Activated CD4-positive, alpha-beta T cell treated with anti-CD3 and anti-CD28 coated beads, Interleukin-2, Interleukin-6, amounts not matched to agents 100 ng/mL and 50 ng/mL, durations not matched to agents 16 hours and 8 hours (primary cell): Measurements from ENCODE around the gene RAD18.

Experiments used
- DNase-seq: peaks from one replicate; pipeline ENCODE4 v3.0.0-alpha.2; 2020

The RAD18 gene

DNA sequence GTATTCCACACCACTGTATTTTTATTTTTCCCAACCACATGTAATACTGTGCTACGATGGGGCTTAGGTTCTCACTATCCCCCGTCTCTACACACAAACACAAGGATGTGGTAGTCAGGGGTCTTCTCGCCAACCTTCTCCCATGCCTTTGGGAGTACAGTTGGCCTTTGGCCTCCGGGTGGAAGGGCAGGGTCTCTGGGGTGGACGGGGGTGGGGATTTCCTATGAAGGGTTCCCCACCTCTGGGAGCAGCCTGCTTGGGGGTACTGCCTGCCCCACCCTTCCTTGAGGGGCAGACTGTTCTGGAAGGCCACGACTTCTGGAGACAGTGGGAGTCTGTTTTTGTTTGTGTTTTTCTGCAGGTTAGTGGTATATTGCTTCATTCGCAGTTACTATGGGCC is 21.3 kb upstream of the RAD18 start:
- DNase-seq, result no peak

DNA sequence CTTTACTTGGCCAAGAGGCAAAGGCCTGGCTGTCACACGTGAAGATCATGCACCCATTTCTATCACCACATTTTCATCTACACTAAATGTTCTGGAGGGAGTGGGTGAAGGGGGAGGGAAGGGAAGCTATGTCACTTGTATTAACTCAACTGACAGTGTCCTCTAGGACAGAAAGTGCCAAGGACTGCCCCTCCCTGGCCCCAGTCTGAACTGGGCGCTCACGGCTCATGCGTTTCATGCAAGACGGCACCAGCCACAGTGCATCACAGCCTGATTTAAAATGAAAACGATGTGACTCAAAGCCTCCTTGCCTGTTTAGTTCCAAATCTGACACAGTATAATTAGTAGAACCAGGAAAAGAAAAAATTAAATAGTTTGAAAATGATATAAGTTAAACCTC is 20.8 kb upstream of the RAD18 start:
- DNase-seq, result no peak

DNA sequence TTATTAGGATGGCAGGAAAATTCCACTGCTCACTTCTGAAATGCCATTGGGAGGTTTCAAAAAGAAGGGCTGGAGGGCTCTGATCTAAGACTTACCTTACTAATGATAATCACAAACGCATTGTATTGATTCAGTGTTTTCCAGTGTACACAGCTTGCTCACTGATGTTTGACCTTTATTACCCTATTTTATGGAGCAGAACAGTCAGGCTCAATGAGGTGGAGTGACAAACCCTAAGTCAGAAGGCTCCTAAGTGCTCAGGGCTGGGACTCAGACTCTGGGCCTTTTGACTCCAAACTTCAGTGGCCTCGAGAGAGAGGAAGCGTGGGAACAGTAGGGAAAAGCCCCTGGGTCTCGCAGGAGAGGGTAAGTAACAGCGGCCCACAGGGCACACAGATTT is 20.3 kb upstream of the RAD18 start:
- no peak for DNase-seq

DNA sequence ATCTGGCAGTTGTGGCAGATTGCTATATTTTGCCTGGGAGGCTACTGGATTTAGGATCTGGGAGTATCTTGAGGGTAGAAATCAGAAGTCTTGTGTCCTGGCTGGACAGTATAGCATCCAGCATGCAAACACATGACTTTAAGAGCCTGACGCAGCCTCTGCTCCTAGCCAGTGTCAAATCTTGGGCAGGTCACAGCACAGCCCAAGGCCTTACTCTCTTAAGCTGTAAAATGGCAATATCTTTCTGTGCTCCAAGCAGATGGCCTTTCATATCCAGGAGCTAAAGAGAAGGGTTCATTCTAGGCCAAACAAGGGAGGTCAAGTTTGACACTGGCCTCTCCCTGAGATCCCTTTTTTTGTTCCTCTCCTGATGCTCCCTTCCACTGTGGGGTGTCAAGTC is 19.8 kb upstream of the RAD18 start:
- no peak for DNase-seq

DNA sequence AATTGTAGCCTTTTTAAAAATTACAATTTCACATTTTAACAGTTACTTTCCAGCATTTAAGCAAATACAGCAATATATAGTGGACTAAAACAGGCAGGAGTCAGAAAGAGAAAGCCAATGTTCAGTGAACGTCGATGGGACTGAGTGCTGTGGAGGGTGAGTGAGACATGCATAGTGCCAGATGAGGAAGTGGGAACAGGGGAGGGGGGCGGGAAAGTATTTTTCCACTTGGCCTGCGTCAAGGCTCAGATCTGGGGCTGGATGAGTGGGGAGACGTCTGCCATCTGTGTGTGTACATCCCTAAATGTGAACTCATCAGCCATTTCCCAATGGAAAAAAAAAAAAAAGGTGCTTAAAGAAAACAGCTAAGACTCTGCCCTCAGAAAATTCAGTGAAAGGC is 19.2 kb upstream of the RAD18 start:
- DNase-seq, result no peak

DNA sequence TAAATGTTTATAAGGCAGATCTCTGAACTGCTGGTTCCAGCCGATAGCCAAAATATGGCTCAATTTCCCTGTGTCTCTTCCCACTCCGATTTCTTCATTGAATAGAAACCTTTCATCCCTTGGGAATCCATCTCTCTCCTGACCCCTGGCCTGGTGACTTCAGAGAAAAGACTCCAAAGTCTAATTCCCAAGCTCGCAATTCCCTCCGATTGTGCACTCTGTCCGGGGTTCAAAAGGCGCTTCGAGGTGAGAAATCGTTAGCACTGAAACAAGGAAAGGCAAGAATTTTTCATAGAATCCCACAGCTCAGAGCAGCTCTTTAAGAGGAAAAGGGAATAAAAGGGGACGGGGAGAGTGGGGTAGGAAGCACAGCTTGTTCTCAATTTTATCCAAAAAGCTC is 18.4 kb upstream of the RAD18 start:
- DNase-seq, result no peak

DNA sequence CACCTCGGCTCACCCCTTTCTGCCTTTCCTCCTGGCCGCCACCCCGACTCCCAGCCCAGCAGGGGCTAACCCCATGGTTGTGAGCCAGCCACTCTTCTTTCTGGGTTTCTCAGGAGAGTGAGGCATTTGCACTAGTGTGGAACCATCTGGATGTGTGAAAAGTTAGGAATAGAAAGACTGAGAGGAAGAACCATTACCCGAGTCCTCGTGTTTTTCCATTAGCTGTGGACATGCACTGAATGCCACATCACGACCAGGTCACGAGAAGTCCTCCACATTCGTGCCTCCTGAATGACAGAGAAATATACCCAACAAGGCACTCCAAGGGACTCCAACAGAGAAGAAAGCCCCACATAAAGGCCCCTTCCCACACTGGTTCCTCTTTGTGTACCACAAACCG is 18.0 kb upstream of the RAD18 start:
- DNase-seq, result no peak

DNA sequence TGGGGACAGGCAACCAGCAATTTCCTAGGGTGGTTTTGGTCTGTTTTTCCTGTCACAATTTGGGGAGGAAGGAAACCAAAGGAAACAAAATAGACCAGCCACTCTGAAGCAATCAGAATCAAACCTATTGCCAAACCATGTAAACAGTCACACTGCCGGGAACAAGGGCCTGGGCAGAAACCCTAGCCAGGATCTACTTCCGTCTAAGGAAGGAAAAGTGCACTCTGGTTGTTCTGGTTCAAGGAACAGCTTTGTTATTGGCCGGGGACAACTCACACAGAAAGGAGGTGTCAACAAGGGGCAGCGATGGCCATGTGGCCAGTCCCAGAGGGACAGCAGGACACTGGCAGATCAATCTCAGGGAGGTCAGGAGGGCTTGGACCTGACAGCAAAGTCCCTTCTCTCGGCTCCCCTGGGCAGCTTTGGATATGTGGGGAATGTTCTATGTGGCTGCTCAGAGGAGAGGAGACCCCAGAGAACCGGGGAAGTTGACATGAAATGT is 17.5 kb upstream of the RAD18 start:
- no peak for DNase-seq

DNA sequence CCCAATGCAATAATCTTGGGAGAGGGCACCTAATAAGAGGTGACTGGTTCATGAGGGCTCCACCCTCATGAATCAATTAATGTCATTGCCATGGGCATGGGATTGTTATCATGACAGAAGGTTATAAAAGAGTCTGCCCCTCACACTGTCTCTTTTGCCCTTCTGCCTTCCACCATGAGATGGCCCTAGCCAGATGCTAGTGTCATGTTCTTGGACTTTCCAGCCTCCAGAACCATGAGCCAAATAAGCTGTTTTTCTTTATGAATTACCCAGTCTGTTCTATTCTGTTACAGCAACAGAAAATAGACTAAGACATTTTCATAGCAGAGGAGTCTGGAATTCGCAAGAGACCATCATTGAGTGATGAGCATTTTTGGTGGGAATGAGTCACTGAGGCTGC is 16.0 kb upstream of the RAD18 start:
- DNase-seq, result no peak

DNA sequence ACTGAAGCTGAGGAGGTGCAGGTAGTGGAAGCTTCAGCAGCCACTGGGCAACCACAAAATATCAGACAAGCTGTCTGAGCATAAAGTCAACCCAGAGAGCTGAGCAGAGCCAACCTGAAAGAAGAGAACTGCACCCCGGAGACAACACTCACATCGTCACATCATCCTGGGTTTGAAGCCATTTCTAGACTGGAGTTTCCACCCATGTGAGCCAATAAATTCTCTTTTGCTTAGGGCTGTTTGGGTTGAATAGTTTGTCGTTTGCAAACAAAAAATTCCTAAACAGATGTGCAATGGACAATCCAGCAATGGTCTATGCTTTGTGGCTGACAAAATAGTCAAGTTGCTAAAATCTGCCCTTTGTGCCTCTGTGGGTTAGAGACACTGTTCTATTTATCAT is 15.3 kb upstream of the RAD18 start:
- no peak for DNase-seq

DNA sequence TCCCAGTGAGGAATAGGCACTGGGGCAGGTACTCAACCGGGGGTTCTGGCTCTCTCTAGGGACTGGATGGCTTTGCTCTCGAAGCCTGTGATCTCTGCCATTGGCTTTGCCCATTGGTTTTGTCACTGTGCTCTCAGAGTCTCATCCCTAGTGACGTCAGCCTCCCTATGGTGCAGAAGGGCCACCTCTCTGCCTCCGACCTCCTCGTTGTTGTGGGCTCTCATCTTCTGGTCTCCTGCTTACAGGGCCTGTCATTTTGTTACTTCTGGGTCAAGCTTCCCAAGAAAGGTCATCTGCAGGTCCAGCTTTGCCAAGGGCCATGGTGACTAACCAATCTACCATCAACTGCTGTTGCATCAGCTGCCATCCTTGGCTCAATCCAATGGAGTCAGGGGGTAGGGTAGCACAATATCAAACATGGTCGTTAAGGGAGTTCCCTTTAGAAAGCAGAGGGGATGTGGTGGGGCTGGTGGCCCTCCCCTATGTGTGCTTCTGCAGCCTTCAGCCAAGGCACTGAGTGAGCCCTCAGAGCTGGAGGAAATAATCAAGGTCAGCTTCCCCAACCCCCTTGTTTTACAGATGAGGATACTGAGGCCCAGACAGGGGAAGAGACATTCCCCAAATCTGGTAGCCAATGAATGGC is 13.4 kb upstream of the RAD18 start:
- DNase-seq, result no peak

DNA sequence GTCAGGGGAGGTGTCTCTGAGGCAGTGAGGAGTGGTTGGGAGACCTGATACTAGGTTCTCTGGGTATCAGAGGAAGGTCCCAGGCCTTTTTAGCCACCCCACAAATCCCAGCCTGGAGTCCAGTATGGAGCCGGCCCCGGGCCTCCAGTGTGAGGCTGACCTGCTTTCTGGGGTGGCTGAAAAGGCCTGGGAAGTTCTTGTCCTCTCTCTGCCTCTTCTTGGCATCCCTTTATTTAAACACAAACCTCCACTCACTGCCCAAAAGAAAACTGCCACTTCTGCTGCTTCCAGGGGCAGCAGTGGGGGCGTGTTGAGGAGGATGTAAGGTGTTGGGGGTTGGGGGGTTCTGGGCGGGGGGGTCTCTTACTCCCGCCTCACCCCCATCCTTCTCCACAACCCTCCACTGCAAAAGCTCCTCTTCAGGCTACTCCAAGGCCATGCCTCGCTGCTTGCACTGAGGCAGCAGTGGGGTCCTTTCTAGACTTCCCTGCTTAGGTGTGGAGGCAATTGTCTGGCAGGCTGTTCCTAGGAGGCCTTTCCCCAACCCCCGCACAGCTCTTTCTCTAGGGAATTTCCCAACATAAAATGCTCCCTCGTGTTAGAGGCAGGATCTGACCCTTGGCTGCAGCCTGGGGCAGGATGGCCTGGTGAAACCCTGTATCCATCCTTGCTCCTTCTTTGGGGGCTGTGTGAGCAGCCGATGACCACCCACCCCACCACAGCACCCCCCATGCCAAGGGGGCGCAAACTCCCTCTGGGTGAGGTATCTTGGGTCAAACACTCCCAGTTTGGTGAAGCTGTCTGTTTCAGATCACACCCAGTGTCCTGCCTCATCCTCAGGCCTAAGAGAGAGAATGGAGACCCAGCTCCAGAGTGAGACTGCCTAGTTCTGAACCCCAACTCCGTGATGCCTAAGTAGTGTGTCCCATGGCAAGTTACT is 12.1 kb upstream of the RAD18 start:
- DNase-seq, result no peak

DNA sequence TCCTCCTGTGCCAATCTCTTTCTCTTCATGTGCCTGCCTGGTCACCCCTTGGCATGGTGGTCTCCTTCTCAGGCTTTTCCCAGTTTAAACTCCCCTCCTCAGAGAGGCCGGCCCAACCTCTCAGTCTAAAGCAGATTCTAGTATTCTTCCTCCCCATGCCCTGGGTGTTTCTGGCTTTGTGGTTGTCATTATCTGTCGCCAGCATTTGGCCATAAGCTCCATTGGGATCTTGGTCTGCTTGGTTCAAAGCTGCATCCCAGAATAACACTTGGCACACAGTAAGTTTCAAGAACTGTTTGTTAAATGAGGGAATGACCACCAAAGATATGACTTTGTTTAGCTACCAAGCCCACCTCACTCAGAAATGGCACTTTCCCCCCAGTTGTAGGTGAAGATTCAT is 11.2 kb upstream of the RAD18 start:
- no peak for DNase-seq

DNA sequence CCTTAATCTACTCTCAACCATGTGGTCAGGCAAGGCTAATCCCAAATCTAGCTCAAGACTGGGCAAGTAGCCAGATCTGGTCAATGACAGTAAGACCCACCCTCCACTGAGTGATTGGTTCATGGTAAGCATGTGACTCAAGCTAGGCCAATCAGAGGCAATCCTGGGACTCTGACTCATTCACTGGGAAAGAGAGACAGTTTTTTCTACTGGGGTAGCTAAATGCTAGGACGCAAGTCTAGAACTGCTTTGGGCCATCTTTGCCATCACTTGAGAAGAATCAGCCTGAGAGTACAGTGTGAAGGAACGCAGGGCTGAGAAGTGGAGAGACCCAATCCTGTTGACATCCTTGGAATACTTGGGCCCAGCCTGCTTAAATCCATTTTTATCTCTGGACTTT is 9.4 kb upstream of the RAD18 start:
- DNase-seq, result no peak

DNA sequence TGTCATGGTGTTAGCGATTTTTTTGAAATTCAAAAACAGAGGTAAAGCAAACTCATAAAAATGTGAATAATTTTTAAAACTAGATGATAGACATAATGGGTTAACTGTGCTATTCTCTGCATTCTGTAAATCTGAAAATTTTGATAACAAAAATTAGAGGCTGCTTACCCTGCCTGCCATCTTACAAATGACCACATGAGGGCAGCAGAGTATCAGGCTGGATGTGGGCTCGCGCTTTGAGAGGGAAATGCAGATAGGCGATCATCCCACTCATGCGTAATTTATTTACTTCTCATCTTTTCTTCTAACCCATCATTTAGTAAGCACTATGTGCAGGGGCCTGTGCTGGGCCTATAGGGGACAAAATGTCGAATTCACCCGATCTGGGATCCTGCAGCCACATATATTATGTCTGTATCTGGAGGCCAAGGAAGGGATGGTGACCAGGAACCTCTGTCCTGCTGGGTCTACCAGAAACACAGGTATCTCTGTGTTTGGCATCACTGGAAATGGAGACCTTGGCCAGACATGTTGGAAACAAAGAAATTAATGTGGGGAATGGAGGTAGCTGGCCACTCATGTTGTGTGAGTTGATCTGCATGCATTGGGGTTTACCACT is 7.8 kb upstream of the RAD18 start:
- DNase-seq, result peak; percentile 82

DNA sequence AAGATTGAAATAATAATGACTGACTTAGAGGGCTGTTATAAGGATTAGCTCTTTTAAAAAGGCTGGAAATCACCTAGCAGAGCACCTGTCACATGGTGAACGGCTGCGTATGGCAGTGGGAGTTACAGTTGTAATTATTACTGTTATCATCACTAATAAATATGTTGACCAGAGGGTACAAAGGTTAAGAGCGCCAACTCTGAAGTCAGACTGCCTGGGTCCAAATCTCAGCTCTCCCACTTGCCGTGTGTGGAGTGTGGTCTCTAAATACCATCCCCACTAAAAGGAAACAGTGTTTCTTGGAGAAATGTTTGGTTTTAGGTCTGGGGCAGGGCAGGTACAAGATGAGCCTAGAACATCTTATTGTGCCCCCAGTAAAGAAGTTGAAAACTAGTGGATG is 6.0 kb upstream of the RAD18 start:
- no peak for DNase-seq

DNA sequence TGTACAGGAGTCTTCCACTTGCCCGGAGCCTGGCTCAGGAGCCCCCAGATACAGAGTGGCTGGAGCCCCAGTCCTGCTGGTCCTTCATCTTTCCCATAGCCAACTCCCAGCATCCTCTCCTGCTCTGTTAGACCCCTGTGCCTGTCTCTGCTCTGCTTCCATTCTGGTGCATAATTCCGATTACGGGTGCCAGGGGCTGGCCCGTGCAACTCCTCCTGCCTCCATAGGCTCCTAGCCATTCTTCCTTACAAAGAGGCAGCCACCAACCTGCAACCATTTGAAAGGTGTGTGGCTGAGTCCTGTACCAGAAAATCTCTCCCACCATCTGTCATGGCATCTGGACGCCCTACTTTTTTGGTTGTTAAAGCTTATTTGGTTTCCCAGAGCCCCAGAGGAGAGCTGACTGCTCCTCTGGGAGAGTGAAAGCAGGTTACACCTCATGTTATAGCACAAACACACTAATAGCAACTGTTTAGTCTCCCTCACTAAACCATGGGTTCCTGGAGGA is 5.2 kb upstream of the RAD18 start:
- no peak for DNase-seq

DNA sequence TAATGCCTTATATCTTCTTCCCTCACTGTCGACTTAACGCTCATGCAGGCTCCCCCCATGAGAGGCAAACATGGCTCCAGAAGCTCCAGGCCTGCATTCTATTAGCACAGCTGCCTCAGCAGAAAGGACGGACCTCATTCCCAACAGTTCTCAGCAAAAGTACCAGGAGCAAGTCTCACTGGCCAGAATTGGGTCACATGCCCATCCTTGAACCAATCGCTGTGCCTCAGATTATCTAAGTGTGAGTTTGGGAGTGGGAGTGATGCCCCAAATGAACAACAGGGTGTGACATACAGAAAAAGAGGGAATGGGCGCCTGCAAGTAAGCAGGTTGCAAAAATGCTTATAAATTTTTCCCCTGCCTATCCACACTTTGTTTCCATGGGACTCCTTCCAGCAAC is 4.3 kb upstream of the RAD18 start:
- DNase-seq, result no peak

DNA sequence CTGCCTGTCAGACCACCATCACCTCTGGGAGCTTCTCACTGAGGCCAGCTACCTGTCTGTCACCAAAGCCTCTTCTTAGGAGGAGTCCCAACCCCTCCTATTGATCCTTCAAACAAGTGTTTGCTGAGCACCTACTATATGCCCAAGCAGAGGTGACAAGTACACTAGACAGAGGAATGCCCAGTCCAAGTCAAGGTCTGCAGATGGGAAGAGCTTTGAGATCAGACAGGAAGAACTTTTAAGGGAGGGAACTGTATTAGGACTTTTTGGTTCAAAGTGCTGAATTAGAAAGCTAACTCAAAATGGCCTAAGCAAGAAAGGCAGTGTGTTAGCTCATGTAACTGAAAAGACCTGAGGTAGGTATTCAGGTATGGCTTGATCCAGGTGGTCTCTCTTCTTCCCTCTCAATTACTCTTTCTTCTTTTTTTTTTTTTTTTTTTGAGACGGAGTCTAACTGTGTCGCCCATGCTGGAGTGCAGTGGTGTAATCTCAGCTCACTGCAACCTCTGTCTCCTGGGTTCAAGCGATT is 3.6 kb upstream of the RAD18 start:
- no peak for DNase-seq

DNA sequence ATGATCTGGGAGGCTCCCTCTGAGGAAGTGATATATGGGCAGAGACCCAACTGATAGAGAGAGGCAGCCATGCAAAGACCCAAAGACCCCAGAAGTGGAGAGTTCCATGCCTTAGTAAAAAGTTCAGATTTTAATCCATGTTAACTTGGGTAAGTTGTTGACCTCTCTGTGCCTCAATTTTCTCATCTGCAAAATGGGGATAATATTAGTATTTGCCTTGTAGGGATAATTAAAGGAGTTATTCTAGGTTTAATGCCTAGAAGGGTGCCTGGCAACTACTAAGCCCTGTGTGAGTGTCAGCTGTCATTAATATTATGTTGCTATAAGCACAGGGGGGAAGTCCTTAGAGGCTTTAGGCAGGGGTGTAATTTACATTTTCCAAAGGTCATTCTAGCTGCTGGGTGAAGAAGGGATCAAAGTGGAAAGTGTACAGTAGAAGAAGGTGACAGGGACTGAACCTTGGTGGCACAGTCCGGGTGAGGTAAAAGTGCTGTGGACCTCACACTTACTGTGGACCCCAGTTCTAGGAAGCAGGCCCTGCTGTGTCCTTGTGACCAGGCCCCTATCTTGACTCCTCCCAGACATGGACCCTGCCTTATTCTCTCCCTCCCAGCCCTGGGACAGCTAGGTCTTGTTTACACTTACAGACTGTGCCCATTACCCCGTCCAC is 3.0 kb upstream of the RAD18 start:
- DNase-seq, result no peak

DNA sequence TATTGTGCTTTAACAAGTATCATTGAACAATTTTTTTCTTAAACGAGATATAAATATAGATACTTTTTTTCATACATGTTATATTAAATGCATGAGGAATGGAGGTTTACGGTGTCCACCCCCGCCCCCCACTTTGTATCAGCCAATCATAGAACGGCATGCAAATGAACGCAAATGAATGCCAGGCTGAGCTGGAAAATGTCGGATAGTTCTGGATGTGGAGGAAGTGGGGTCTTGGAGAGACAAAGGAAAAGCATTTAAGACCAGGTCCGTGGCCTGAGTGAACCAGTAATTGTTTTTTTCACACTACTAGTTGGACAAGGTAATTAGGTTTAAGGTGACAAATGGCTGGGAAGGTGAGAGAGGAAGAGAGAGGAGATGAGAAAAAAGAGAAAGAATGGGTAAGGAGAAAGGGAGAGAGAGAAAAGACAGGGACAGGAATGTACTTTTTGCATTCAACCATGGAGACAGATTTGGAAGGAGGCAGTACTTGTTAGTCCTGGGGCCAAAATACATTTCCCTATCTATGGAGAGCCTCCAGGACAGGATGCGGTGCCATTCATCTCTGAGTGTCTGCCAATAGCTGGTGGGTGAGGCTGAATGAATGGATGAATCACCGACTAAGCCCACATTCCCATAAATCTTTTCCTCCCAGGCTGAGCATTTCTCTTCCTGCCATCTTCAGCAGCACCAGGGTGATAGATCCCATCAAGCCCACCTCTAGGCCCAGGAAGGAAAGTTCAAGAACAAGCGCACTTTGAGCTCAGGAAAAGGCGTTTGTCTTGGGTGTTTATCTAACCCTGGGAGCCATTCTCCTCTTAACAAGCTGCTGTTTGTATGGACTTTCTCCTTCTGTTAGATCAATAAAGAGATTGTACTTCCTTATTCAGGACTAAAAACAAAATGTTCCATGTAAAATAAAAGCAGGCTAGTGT is 1.4 kb upstream of the RAD18 start:
- DNase-seq, result no peak
